HepG2 (cell line): ENCODE data around the gene GAS2. TPM values are rescaled to one million over a fixed set of nuclear protein-coding genes. Genes with fewer than 3 reads are reported as not detected.

ENCODE experiments used
- BCL6 ChIP-seq: IDR thresholded peaks from 2 replicates; pipeline ENCODE4 v1.6.1; 2016; ENCODE audit warnings: missing genetic modification reagents, missing compliant biosample characterization
- BRD4 ChIP-seq: sonication (generic); formaldehyde crosslinking; IDR thresholded peaks from 2 replicates; pipeline ENCODE4 v1.4.0; 2020; ENCODE audit warnings: missing genetic modification reagents
- FOXA3 ChIP-seq: IDR thresholded peaks from 2 replicates; pipeline ENCODE4 v1.6.1; 2016; ENCODE audit warnings: missing genetic modification reagents, missing compliant biosample characterization
- GATAD1 ChIP-seq: IDR thresholded peaks from 2 replicates; pipeline ENCODE4 v1.6.1; 2016; ENCODE audit warnings: missing genetic modification reagents, missing compliant biosample characterization
- GZF1 ChIP-seq: sonication (generic); formaldehyde crosslinking; IDR thresholded peaks from 2 replicates; pipeline ENCODE4 v1.5.1; 2020; ENCODE audit warnings: mild to moderate bottlenecking, missing genetic modification reagents
- MED1 ChIP-seq: sonication (generic); formaldehyde crosslinking; IDR thresholded peaks from 2 replicates; pipeline ENCODE4 v1.4.0; 2020; ENCODE audit warnings: missing genetic modification reagents
- ONECUT2 ChIP-seq: sonication (generic); formaldehyde crosslinking; IDR thresholded peaks from 2 replicates; pipeline ENCODE4 v1.4.0; 2020; ENCODE audit warnings: missing genetic modification reagents
- RARA ChIP-seq: IDR thresholded peaks from 2 replicates; pipeline ENCODE4 v1.6.1; 2016; ENCODE audit warnings: missing genetic modification reagents, missing compliant biosample characterization
- REL ChIP-seq: sonication (generic); formaldehyde crosslinking; conservative IDR thresholded peaks from 2 replicates; pipeline ENCODE4 v1.8.0; 2022; ENCODE audit warnings: mild to moderate bottlenecking, missing genetic modification reagents, moderate library complexity
- TEAD2 ChIP-seq: sonication (generic); formaldehyde crosslinking; IDR thresholded peaks from 2 replicates; pipeline ENCODE4 v1.9.0; 2021; ENCODE audit warnings: missing genetic modification reagents
- ZNF17 ChIP-seq: sonication (generic); formaldehyde crosslinking; IDR thresholded peaks from 2 replicates; pipeline ENCODE4 v1.5.0; 2020; ENCODE audit warnings: mild to moderate bottlenecking, missing genetic modification reagents
- ZNF205 ChIP-seq: IDR thresholded peaks from 2 replicates; pipeline ENCODE4 v1.6.1; 2018; ENCODE audit warnings: missing biosample characterization, missing genetic modification reagents
- ZNF720 ChIP-seq: sonication (generic); formaldehyde crosslinking; IDR thresholded peaks from 2 replicates; pipeline ENCODE4 v1.4.0; 2020; ENCODE audit warnings: missing genetic modification reagents
- ZSCAN9 ChIP-seq: IDR thresholded peaks from 2 replicates; pipeline ENCODE4 v1.6.1; 2016; ENCODE audit warnings: borderline replicate concordance
- polyA plus RNA-seq, 8 experiments: library from polyadenylated mRNA; depleted of rRNA in 3 of 8; stranded (reverse) in 7 of 8; unstranded in 1 of 8; fragments of >200 nt; fragmentation: Illumina TruSeq in 4 of 8; extraction: Trizol in 4 of 8; gene quantifications; 2 replicates each; pipeline versions ENCODE4 v1.2.1 to v1.2.3, GENCODE V29; 2011 to 2016; ENCODE audit warnings: low read depth in 4 of 8, missing spikeins in 1 of 8, mixed read lengths in 1 of 8; ENCODE audit not compliant: insufficient read depth in 1 of 8
- total RNA-seq, 5 experiments: library from RNA; depleted of rRNA; stranded (reverse); fragments of >200 nt; fragmentation: Illumina TruSeq; extraction: Trizol; gene quantifications; 2 replicates each; pipeline ENCODE4 v1.2.3, GENCODE V29; 2016; ENCODE audit warnings: low read depth in 1 of 5
- TF ChIP-seq, protein P1 (sequence below): sonication (generic); formaldehyde crosslinking; IDR thresholded peaks from 2 replicates; pipeline ENCODE4 v1.9.0; 2022; ENCODE audit warnings: low read depth, missing genetic modification reagents
- TF ChIP-seq, protein P2 (sequence below): sonication (generic); formaldehyde crosslinking; IDR thresholded peaks from 2 replicates; pipeline ENCODE4 v1.5.1; 2020; ENCODE audit warnings: mild to moderate bottlenecking, moderate library complexity, missing genetic modification reagents
- TF ChIP-seq, protein P3 (sequence below): IDR thresholded peaks from 2 replicates; pipeline ENCODE4 v1.6.1; 2016
- TF ChIP-seq, protein P4 (sequence below): sonication (generic); formaldehyde crosslinking; IDR thresholded peaks from 2 replicates; pipeline ENCODE4 v1.4.0; 2020; ENCODE audit warnings: missing genetic modification reagents
- TF ChIP-seq, protein P5 (sequence below): sonication (generic); formaldehyde crosslinking; IDR thresholded peaks from 2 replicates; pipeline ENCODE4 v1.5.0; 2020; ENCODE audit warnings: mild to moderate bottlenecking, low read depth, missing genetic modification reagents, borderline replicate concordance
- TF ChIP-seq, protein P6 (sequence below): sonication (generic); formaldehyde crosslinking; IDR thresholded peaks from 2 replicates; pipeline ENCODE4 v1.5.0; 2020; ENCODE audit warnings: mild to moderate bottlenecking, missing genetic modification reagents

GAS2 gene
- total and polyA plus RNA-seq, 2 of the 13 experiments (the other 11 are each of a cell fraction or from before 2014, with no cell fraction given), result 26.0 to 85.1 TPM

DNA sequence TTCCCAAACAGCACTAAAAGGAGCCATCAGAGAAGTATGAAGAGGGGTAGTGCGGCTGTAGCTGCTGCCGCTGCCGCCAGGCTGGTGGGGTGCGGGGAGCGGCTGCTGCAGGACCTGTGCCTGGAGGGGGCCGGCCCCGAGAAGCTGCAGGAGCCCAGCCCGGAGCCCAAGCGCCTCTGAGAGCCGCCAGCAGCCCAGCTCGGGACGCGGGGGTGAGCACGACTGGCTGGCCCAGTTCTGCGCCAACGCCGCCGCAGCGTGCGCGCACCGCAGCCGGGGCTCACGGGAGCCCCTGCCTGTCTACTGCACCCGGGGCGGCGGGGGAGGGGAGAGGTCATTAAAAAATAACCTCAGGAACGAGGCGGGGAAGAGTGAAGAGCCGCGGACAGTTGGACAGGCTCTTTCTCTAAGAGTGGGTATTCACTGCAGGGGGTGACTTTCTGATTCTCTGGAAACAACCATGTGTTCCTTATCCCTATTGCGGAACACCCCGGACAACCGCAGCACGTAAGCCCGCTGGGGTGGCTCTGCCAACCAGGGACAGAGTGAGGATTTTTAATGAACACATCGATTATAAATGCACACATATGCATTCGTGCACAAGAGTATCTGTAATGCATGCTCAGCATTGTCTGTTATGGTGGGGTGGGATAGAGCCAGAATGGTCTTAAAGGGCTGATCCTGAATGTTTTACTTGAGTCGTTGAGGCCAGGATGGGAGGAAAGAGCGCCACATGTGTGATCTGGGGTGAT, 453 bp downstream of the GAS2 start (continued):
- TF ChIP-seq, protein P1, sequence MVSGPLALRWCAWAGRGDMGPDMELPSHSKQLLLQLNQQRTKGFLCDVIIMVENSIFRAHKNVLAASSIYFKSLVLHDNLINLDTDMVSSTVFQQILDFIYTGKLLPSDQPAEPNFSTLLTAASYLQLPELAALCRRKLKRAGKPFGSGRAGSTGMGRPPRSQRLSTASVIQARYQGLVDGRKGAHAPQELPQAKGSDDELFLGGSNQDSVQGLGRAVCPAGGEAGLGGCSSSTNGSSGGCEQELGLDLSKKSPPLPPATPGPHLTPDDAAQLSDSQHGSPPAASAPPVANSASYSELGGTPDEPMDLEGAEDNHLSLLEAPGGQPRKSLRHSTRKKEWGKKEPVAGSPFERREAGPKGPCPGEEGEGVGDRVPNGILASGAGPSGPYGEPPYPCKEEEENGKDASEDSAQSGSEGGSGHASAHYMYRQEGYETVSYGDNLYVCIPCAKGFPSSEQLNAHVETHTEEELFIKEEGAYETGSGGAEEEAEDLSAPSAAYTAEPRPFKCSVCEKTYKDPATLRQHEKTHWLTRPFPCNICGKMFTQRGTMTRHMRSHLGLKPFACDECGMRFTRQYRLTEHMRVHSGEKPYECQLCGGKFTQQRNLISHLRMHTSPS (CRISPR knock-in tag), result no peak
- 0 out of 2 replicates have a peak, but pooled peaks have one; percentile 19 for TF ChIP-seq ONECUT2 (CRISPR knock-in tag)
- TF ChIP-seq, protein P2, sequence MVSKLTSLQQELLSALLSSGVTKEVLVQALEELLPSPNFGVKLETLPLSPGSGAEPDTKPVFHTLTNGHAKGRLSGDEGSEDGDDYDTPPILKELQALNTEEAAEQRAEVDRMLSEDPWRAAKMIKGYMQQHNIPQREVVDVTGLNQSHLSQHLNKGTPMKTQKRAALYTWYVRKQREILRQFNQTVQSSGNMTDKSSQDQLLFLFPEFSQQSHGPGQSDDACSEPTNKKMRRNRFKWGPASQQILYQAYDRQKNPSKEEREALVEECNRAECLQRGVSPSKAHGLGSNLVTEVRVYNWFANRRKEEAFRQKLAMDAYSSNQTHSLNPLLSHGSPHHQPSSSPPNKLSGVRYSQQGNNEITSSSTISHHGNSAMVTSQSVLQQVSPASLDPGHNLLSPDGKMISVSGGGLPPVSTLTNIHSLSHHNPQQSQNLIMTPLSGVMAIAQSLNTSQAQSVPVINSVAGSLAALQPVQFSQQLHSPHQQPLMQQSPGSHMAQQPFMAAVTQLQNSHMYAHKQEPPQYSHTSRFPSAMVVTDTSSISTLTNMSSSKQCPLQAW (CRISPR knock-in tag), result no peak
- 0 out of 2 replicates have a peak, but pooled peaks have one; percentile 34 for TF ChIP-seq ZSCAN9 (CRISPR knock-in tag)
- TF ChIP-seq REL, result no peak; the same call in 1 of the 2 replicates
- TF ChIP-seq, protein P3, sequence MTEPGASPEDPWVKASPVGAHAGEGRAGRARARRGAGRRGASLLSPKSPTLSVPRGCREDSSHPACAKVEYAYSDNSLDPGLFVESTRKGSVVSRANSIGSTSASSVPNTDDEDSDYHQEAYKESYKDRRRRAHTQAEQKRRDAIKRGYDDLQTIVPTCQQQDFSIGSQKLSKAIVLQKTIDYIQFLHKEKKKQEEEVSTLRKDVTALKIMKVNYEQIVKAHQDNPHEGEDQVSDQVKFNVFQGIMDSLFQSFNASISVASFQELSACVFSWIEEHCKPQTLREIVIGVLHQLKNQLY (CRISPR knock-in tag), result no peak
- TF ChIP-seq ZNF17 (CRISPR knock-in tag), result no peak
- TF ChIP-seq ZNF205 (CRISPR knock-in tag), result 0 out of 2 replicates have a peak, but pooled peaks have one; percentile 38
- TF ChIP-seq, protein P4, sequence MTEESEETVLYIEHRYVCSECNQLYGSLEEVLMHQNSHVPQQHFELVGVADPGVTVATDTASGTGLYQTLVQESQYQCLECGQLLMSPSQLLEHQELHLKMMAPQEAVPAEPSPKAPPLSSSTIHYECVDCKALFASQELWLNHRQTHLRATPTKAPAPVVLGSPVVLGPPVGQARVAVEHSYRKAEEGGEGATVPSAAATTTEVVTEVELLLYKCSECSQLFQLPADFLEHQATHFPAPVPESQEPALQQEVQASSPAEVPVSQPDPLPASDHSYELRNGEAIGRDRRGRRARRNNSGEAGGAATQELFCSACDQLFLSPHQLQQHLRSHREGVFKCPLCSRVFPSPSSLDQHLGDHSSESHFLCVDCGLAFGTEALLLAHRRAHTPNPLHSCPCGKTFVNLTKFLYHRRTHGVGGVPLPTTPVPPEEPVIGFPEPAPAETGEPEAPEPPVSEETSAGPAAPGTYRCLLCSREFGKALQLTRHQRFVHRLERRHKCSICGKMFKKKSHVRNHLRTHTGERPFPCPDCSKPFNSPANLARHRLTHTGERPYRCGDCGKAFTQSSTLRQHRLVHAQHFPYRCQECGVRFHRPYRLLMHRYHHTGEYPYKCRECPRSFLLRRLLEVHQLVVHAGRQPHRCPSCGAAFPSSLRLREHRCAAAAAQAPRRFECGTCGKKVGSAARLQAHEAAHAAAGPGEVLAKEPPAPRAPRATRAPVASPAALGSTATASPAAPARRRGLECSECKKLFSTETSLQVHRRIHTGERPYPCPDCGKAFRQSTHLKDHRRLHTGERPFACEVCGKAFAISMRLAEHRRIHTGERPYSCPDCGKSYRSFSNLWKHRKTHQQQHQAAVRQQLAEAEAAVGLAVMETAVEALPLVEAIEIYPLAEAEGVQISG, result peak; percentile 63
- peak; percentile 13; the same call in 1 of the 2 replicates for TF ChIP-seq GATAD1 (CRISPR knock-in tag)
- TF ChIP-seq, protein P5, sequence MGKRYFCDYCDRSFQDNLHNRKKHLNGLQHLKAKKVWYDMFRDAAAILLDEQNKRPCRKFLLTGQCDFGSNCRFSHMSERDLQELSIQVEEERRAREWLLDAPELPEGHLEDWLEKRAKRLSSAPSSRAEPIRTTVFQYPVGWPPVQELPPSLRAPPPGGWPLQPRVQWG, result no peak
- 0 out of 2 replicates have a peak, but pooled peaks have one; percentile 20 for TF ChIP-seq GZF1 (CRISPR knock-in tag)
- TF ChIP-seq ZNF720 (CRISPR knock-in tag), result no peak
- no peak for TF ChIP-seq RARA
- TF ChIP-seq, protein P6, sequence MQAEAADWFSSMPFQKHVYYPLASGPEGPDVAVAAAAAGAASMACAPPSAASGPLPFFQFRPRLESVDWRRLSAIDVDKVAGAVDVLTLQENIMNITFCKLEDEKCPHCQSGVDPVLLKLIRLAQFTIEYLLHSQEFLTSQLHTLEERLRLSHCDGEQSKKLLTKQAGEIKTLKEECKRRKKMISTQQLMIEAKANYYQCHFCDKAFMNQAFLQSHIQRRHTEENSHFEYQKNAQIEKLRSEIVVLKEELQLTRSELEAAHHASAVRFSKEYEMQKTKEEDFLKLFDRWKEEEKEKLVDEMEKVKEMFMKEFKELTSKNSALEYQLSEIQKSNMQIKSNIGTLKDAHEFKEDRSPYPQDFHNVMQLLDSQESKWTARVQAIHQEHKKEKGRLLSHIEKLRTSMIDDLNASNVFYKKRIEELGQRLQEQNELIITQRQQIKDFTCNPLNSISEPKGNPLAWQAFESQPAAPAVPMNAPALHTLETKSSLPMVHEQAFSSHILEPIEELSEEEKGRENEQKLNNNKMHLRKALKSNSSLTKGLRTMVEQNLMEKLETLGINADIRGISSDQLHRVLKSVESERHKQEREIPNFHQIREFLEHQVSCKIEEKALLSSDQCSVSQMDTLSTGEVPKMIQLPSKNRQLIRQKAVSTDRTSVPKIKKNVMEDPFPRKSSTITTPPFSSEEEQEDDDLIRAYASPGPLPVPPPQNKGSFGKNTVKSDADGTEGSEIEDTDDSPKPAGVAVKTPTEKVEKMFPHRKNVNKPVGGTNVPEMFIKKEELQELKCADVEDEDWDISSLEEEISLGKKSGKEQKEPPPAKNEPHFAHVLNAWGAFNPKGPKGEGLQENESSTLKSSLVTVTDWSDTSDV (CRISPR knock-in tag), result no peak
- TF ChIP-seq MED1 (CRISPR knock-in tag), result peak; percentile 35
- 0 out of 2 replicates have a peak, but pooled peaks have one; percentile 52 for TF ChIP-seq TEAD2
- TF ChIP-seq BCL6 (CRISPR knock-in tag), result no peak
- TF ChIP-seq BRD4 (CRISPR knock-in tag), result peak; percentile 62
- no peak for TF ChIP-seq FOXA3 (CRISPR knock-in tag)
